GM18867 (cell line): ENCODE results near the gene COX6A2.
"Not testable (repeated sequence)": the region's sequence is repeated elsewhere in the genome, so short reads cannot be mapped to it uniquely, and the experiment has no call there.

Experiments used
- ATAC-seq: cut with Tn5 transposase; IDR thresholded peaks from one replicate; pipeline ENCODE4 v1.9.1; 2021; ENCODE audit warnings: mild to moderate bottlenecking, moderate library complexity; ENCODE audit not compliant: unreplicated experiment

COX6A2 gene

DNA sequence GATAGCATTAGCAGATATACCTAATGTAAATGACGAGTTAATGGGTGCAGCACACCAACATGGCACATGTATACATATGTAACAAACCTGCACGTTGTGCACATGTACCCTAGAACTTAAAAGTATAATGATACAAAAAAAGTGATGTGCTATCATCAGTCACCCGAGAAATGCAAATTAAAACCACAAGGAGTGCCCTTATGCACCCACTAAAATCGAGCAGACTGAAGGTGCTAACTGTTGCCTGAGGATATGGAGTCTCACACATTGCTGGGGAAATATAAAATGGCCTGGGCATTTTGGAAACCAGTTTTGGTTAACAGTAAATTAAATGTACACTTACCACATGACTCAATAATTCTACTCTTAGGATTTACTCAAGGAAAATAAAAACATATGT lies 10.9 kb upstream of the COX6A2 start:
- ATAC-seq = not testable (repeated sequence)

DNA sequence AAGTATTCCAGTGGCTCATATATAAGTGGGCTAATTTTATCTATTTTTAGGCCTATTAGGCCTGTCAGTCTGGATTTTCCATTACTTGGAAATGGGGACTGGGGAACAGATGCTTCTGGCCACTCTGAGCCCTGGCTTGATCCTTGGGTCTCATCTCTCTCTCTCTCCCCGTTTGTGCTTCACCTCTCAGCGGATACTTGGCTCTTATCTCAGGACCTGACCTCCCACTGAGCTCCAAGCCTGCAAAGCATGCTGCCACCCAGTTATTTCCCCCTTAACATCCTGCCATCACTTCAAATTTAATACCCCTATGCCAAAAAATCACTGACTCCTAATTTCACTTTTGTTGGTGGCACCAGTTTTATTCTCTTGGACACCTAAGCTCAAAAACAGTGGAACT lies 10.3 kb upstream of the COX6A2 start:
- ATAC-seq = no peak

DNA sequence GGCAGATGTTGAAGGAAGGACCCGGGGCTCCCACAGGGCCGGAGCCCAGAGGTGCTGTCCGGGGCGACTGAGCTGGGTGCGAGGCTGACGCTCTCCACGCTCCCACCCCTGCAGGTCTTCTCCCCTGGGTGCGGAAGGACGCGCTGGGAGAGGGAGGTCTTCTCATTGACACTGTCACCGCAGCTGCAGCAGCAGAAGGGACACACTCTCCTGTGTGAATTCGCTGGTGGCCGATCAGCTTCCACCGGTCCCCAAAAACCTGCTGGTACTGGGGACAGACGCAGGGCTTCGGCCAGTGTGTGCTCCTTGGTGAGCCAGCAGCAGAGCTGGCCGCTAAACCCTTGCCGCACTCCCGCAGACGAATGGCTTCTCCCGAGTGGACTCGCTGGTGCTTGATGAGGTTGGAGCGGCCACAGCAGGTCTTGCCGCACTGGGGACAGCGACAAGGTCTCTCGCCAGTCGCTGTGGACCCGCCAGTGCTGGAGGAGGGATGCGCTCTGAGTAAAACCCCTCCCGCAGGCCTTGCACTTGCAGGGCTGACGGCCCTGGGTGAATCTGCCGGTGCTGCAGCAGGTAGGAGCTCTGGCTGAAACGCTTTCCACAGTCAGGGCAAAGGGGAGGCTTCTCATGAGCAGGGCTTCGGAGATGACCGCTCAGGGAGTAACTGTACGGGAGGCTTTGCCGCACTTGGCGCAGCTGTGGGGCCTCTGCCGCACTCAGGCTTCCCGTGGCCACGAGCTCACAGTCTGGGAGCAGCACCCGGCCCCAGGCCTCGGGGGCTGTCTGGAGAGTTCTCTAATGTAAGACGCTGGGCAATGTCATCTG lies 8.3 kb upstream of the COX6A2 start:
- ATAC-seq = no peak

DNA sequence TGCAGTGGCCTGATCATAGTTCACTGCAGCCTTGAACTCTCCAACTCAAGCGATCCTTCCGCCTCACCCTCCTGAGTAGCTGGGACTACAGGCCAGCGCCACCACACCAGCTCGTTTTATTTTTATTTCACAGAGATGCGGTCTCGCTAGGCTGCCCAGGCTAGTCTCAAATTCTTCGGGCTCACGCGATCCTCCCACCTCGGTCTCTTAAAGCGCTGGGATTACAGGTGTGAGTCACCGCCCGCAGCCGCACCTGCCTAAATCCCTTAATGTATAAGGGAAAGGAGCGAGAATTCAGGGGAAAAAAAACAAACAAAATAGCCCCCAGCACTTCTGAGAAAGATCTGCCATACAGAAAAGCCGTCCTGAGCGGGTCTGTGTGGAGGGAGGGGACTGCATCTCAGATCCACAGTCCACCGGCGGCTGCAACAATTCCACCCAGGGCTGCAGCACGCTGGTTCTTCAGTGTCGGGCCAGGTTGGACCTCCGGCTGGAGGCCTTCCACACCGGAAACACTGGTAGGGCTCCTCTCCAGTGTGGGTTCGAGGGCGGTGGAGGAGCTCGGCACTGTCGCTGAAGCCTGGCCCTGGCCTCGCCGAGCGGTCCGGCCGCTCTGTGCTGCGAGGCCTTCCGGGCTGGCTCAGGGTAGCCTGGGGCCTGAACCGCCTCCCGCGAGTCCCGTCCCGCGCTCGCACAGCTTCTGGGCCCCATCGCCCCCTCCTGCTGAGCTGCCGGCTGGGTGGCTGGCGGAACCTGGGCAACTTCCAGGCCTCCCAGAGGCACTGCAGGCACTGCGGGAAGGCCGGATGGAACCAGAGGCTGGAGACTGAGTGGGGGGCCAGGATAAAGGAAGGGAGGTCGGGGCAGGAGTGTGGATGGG lies 7.4 kb upstream of the COX6A2 start:
- no peak for ATAC-seq

DNA sequence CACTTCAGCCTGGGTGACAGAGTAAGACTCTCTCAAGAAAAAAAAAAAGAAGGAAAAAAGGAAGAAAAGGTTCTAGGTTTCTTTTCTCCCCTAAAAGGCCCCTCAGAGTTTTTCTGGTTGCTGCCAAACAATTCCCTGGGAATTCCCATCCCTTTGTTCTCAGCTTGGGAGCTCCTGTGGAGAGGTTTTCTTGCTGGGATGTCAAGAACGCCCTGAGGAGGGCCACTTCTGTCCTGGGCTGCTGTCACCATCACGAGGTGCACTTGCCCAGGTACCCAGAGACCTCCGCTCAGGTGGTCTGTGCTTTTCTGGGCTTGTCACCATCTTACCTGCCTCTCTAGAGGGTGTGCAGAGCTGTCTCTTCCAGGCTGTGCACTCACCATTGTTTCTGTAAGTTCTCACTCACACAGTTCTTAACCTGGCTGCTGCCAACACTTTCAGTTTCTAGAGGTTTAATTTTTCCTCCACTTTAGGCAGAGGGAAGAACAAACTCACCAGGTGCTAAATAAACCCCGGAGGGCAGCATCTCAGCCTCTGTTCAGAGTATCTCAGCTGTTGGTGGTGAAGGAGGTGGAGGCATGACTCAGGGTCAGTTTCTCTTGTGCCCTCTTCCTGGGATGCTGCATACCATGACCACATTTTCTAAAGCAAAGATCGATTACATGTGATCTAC lies 2.4 kb upstream of the COX6A2 start:
- no peak for ATAC-seq

DNA sequence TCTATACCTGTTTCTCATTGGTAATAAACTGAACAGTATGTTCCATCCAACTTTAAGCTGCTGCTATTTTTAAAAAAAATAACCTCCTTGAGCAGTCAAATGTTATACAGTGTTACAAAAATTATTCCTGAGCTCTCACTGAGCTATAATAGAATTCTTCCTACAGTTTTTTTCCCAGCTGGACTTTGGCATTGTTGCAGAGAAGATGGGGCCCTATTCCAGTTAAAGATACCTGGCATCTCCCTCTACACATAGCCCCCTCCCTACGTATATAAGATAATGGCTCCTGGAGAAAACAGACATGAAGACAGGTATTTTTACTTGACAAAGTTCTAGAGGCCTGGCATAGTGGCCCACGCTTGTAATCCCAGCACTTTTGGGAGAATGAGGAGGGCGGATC lies 1.6 kb upstream of the COX6A2 start:
- no peak for ATAC-seq

DNA sequence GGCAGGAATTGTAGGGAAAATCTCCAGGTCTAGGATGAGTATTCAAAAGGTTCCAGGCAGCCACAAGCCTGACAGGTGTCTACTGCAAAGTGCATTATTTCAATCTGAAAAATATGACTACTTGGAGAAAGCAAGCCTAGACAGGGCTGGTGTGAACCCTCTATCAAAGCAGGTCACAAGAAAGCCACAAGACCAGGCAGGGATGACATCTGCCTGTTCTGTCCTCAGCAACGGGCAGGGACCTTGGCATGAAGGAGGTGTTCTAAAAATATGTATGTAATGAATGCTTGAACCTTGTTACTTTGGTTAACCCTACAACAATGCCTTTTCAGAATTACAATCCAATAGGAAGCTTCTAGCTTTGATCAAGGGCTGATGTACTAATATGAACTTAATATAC lies 1.2 kb upstream of the COX6A2 start:
- no peak for ATAC-seq

DNA sequence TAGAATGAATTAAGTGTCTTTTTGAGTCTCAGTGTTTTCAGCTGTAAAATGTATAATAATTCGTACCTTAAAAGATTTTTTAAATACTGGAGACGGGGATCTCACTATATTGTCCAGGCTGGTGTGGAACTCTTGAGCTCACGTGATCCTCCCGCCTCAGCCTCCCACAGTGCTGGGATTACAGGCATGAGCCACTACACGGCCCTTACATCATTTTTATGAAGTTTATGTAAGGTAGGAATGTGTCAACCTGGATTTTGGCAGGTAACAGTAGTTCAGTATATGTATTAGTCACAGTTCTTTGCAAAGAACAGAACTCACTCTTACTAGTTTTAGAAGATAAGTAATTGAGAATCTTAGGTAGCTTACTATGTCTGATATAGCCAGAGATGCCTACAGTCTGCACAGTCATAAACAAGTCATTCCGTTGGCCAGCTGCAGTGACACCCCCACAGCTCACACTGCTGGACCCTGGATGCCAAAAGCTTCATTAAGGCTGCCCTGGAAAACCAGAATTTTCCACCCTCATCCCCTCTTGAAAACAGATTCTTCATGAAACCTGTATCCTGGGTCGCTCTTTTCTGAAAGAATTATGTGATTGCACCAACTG lies 583 bp upstream of the COX6A2 start:
- ATAC-seq = no peak

DNA sequence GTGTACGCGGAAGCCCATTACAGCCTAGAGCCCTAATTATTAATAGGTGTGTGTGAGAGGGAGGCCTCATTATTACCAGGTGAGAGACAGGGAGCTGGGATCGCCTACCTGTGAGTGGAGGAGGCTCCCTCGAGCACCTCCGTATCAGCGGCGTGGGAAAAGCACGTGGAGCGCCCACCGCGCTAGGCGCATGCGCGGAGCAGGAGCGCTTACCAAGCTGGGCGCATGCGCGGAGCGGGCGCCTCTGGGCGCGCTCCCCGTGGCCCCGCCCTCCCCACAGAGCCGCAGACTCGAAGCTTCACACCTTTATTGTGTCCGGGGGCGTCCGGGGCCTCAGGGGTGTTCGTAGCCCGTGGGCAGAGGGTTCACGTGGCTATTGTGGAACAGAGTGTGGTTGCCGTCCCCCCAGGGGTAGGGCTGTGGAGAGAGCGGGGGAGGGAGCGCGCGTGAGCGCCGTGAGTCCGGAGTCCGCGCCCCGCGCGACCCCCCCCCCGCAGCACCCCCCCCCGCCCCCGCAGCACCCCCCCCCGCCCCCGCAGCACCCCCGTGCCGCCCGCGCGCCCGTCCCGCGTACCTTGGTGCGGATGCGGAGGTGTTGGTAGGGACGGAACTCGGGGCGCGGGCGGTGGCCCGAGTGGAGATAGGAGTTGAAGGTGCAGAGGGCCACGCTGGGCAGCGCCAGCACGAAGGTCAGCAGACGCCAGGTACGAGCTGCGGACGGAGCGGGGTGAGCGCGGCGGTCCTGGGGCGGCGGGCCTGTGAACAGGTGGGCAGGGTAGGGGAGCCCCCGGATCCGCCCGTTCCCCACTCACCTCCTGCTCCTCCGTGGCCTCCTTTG lies 500 bp downstream of the COX6A2 start:
- no peak for ATAC-seq

DNA sequence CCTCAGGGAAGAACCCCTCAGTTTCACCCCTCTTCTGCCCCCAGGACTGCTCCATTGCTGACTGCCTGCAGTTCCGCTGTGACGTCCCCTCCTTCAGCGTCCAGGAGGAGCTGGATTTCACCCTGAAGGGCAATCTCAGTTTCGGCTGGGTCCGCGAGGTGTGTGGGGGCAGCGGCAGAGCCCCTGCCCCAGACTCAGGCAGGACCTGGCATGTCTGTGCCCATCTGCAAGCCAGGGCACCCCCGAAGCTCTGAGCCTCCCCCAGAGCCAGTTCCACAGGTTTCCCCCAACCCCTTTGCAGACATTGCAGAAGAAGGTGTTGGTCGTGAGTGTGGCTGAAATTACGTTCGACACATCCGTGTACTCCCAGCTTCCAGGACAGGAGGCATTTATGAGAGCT lies 4.4 kb downstream of the COX6A2 start:
- no peak for ATAC-seq

DNA sequence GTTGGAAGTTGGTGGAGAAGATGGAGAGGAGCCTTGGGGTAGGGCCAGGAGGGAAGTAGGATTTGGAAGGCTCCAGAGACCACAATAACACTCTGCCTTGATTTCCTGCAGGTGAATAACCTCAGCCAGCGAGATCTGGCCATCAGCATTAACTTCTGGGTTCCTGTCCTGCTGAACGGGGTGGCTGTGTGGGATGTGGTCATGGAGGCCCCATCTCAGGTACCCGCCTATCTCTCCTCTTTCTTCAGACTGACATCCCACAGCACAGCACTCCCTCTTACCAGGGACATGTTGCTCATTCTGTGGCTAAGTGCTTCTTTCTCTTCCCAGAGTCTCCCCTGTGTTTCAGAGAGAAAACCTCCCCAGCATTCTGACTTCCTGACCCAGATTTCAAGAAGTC lies 4.9 kb downstream of the COX6A2 start:
- ATAC-seq = no peak

DNA sequence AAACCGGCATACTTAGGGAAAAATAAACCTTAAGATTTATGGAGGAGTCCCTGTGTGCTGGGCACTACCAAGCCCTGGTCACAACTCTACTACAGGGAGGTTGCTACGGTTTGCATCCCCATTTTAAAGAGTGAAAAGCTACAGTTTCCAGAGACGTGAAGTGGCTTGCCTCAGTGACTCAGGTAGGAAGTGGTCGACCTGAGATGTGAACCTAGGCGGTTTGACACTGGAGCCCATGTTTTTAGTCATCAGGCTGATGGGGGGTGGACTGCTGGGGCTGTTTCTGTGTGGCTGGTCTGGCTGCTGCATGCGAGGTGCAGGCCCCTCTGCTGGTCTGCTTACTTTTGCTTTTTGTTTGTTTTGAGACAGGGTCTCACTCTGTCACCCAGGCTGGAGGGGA lies 6.6 kb downstream of the COX6A2 start:
- ATAC-seq = peak; percentile 80

DNA sequence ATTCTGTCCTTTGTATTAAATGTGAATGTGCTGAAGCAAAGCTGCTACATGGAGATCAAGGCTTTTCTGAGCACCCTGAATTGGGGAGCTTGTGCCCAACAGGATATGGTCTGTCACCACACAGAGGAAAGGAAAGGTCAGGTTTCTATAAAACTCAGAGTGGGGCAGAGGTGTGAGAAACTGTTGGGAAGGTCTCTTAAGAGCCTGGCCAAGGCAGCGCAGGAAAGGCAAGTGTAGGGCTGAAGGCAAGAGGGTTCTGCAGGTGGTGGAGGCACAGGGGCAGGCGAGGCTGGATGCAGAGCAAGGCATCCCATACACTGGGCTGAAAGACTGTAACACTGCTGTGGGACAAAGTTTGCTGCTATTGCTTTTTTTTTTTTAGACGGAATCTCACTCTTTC lies 8.1 kb downstream of the COX6A2 start:
- no peak for ATAC-seq

DNA sequence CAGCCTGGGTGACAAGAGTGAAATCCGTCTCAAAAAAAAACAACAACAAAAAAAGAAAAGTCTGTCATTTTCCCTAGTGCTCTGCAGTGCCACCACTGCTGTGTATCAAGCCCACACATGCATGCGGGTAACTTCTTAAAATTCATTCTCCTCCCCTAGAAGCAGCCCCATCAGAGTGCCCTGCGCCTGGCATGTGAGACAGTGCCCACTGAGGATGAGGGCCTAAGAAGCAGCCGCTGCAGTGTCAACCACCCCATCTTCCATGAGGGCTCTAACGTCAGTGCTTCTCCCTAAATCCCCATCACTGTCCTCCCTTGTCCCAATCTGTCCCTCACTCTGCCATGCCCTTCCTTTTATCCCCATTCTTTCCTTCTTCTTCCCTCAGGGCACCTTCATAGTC lies 10.2 kb downstream of the COX6A2 start:
- no peak for ATAC-seq

DNA sequence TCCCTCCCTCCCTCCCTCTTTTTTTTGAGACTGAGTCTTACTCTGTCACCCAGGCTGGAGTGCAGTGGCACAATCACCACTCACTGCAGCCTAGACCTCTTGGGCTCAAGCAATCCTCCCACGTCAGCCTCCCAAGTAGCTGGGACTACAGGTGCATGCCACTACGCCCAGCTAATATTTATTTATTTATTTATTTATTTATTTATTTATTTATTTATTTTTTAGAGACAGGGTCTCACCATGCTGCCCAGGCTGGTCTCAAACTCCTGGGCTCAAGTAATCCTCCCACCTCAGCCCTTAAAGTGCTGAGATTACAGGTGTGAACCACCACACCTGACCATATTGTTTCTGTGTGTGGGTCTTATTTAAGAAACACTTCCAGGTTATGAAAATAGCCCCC lies 11.1 kb downstream of the COX6A2 start:
- not testable (repeated sequence) for ATAC-seq

DNA sequence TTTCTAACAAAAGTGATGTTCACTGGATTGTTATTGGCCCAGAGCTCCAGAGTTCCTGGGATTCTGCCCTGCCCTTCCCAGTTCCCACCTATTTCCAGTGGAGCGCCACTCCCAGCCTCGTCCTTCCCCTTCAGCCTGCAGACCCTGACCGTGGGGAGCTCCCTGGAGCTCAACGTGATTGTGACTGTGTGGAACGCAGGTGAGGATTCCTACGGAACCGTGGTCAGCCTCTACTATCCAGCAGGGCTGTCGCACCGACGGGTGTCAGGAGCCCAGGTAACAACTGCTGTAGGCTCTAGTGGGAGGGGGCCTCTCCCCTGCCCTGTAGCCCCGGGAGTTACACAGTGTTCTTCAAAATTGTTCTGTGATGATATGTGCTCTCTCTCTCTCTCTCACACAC lies 11.8 kb downstream of the COX6A2 start:
- ATAC-seq = no peak

DNA sequence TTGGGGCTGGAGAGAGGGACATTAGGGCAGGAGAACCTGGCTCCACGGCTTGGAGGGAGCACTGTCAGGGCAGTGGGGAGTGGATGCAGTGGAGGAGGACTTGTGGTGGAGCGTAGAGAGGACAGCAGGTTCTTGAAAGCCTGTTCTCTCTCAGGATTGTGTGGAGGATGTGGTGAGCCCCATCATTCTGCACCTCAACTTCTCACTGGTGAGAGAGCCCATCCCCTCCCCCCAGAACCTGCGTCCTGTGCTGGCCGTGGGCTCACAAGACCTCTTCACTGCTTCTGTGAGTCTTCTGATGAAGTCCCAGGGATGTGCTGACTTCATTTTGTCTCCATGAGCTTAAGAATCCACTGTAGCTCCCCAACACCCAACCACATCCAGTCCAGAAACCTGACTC lies 13.5 kb downstream of the COX6A2 start:
- no peak for ATAC-seq

DNA sequence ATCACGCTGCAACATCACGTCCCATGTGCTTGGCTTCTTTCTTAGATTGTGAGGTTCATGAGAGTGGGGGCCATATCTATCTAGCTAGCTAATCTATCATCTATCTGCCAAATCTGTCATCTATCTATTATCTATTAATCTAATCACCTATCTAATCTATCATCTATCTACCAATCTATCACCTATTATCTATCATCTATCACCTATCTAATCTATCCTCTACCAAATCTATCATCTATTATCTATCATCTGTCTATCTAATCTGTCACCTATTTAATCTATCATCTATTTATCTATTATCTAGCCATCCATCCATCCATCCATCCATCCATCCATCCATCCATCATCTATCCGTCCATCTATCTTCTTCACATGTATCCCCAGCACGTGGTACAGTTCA lies 14.2 kb downstream of the COX6A2 start:
- no peak for ATAC-seq

DNA sequence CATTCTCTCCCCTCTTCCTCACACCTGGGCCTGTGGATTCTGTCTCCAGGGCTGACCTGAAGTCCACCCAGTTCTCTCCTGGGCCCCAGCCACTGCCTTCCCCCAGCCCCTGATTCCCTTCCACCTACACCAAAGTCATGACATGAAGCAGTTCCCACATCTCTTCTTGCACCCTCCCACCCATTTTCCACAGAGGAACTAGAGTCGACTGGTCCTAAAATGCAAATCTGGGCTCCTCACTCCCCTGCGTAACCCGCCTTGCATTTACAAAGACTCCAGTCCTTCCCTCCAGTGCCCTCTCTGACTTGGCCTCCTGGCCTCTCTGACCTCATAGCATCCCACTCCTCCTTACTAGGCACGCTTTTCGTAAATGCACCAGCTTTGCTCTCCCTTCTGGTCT lies 14.8 kb downstream of the COX6A2 start:
- ATAC-seq = no peak

DNA sequence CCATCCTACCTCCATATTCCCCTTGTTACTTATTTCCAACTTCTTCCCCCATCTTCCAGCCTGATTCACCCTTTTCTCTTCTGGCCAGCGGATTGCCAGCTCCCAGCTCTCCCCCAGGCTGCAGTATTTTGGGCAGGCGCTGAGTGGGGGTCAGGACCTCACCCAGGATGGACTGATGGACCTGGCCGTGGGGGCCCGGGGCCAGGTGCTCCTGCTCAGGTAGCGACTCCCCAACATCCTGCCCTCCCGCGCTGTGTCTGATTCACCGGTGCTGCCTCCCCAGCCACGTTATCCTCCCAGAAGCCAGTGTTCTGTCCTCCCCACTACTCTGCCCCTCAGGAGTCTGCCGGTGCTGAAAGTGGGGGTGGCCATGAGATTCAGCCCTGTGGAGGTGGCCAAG lies 15.4 kb downstream of the COX6A2 start:
- no peak for ATAC-seq
